Vagina (tissue), 2 donors: ENCODE results near the gene PPP2R3A. TPM values are rescaled to one million over a fixed set of nuclear protein-coding genes. Genes with fewer than 3 reads are reported as not detected.

Experiments
- DNase-seq, 2 donors: peaks; one replicate each; pipeline ENCODE4 v3.0.0-alpha.2; 2017; ENCODE audit errors: extremely low spot score in 2 of 2
- H3K27ac ChIP-seq: fragments of 200-600 bp; sonication (generic); one replicate; pipeline ENCODE4 v1.5.1; 2019
- H3K27me3 ChIP-seq: fragments of 200-600 bp; sonication (generic); one replicate; pipeline ENCODE4 v1.5.1; 2019
- H3K36me3 ChIP-seq, 2 donors: fragments of 200-600 bp; sonication (generic); one replicate each; pipeline ENCODE4 v1.5.1; 2017 to 2019
- H3K4me1 ChIP-seq: fragments of 200-600 bp; sonication (generic); one replicate; pipeline ENCODE4 v1.5.1; 2019
- H3K4me3 ChIP-seq, 2 donors: fragments of 200-600 bp; sonication (generic); 1 replicate in 1 of 2; 2 replicates in 1 of 2; pipeline ENCODE4 v1.5.1; 2016 to 2019
- H3K9me3 ChIP-seq: fragments of 200-600 bp; sonication (generic); one replicate; pipeline ENCODE4 v1.5.1; 2019
- POLR2A ChIP-seq, 2 donors: fragments of 450-650 bp; IDR thresholded peaks; one replicate each; pipeline ENCODE4 v1.6.1; 2017; ENCODE audit warnings: antibody characterized with exemption in 2 of 2, mild to moderate bottlenecking in 2 of 2, moderate library complexity in 2 of 2
- POLR2AphosphoS5 ChIP-seq, 2 donors: sonication (generic); formaldehyde crosslinking; IDR thresholded peaks; one replicate each; pipeline ENCODE4 v1.9.0; 2017; ENCODE audit warnings: antibody characterized with exemption in 2 of 2, mild to moderate bottlenecking in 2 of 2, low read depth in 1 of 2; ENCODE audit not compliant: insufficient read depth in 1 of 2
- intact Hi-C: fragments of 100-400 bp; cut with DNase I; formaldehyde crosslinking; loops from one replicate; pipeline ENCODE4 v1.15.1; 2023
- total RNA-seq: library from RNA; depleted of rRNA; stranded (reverse); fragments of >200 nt; gene quantifications from one replicate; pipeline ENCODE4 v1.2.3, GENCODE V29; 2016
- TF ChIP-seq, protein P1 (sequence below), 3 experiments: fragments of 450-650 bp in 2 of 3; fragments of 200-600 bp in 1 of 3; sonication (generic) in 1 of 3; IDR thresholded peaks; one replicate each; pipeline ENCODE4 v1.5.1; 2017 to 2019; ENCODE audit warnings: antibody characterized with exemption in 3 of 3, mild to moderate bottlenecking in 2 of 3, moderate library complexity in 2 of 3

PPP2R3A gene
- total RNA-seq, 1 donor from 2014 or later = 15.5 TPM

DNA sequence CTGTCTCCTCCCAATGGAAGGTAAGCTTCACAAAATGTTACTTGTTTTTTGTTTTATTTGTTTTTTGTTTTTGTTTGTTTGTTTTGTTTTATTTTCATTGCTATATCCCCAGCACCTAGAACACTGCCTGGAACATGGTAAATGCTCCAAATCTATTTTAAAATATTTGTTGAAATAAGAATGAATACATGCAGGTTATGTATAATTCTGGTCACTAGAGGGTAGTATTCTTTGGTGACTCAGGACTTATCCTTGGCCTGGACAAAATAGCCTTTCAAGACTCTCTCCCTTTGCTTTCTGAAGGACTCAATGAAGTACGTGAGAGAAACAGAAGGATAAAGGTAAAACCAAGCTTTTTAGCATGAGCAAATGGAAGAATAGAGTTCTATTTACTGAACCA, 46.9 kb upstream of the PPP2R3A start:
- no peaks in the 10 kb centered on the region for H3K9me3 ChIP-seq
- no peak for TF ChIP-seq POLR2AphosphoS5 (IDR thresholded peaks at IDR 0.05; ENCODE audit: insufficient read depth in 1 of 2, low read depth in 1 of 2)
- TF ChIP-seq, protein P1, sequence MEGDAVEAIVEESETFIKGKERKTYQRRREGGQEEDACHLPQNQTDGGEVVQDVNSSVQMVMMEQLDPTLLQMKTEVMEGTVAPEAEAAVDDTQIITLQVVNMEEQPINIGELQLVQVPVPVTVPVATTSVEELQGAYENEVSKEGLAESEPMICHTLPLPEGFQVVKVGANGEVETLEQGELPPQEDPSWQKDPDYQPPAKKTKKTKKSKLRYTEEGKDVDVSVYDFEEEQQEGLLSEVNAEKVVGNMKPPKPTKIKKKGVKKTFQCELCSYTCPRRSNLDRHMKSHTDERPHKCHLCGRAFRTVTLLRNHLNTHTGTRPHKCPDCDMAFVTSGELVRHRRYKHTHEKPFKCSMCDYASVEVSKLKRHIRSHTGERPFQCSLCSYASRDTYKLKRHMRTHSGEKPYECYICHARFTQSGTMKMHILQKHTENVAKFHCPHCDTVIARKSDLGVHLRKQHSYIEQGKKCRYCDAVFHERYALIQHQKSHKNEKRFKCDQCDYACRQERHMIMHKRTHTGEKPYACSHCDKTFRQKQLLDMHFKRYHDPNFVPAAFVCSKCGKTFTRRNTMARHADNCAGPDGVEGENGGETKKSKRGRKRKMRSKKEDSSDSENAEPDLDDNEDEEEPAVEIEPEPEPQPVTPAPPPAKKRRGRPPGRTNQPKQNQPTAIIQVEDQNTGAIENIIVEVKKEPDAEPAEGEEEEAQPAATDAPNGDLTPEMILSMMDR (IDR thresholded peaks at IDR 0.05) = peak in 1 of 3 experiments; percentile 48
- no peak for TF ChIP-seq POLR2A (IDR thresholded peaks at IDR 0.05)
- H3K4me3 ChIP-seq = no peak overlapping the region
- no peak for DNase-seq
- H3K4me1 ChIP-seq = peaks cover 8% of the 10 kb centered on the region
- H3K36me3 ChIP-seq = no peaks in the 10 kb centered on the region
- no peak overlapping the region for H3K27ac ChIP-seq
- no peaks in the 10 kb centered on the region for H3K27me3 ChIP-seq
- intact Hi-C loops = loop anchor here (10.0 kb wide), 1 partner anchor 126 kb away; no protein-coding TSS in a partner anchor

- no peaks in the 10 kb centered on the region for H3K27me3 ChIP-seq
- no peak overlapping the region for H3K4me3 ChIP-seq
- H3K36me3 ChIP-seq = no peaks in the 10 kb centered on the region
- intact Hi-C loops = no loop called here
- no peak for DNase-seq
- H3K27ac ChIP-seq = no peak overlapping the region
- no peak for TF ChIP-seq POLR2A (IDR thresholded peaks at IDR 0.05)
- TF ChIP-seq, protein P1 (IDR thresholded peaks at IDR 0.05) = no peak
- H3K9me3 ChIP-seq = no peaks in the 10 kb centered on the region
- H3K4me1 ChIP-seq = peaks cover 8% of the 10 kb centered on the region
Observed at GRCh38 chr3:135920275-135920674, 45.3 kb upstream of the PPP2R3A start.

- H3K9me3 ChIP-seq = no peaks in the 10 kb centered on the region
- H3K36me3 ChIP-seq = no peaks in the 10 kb centered on the region
- no peak overlapping the region for H3K4me3 ChIP-seq
- no peak overlapping the region for H3K27ac ChIP-seq
- DNase-seq = no peak
- TF ChIP-seq, protein P1 (IDR thresholded peaks at IDR 0.05) = no peak
- TF ChIP-seq POLR2AphosphoS5 (IDR thresholded peaks at IDR 0.05; ENCODE audit: insufficient read depth in 1 of 2, low read depth in 1 of 2) (no peak), POLR2A (IDR thresholded peaks at IDR 0.05) (no peak)
- peaks cover 15% of the 10 kb centered on the region for H3K4me1 ChIP-seq
- intact Hi-C loops = no loop called here
- H3K27me3 ChIP-seq = no peaks in the 10 kb centered on the region
Observed at GRCh38 chr3:135922903-135923250, 42.7 kb upstream of the PPP2R3A start.

DNA sequence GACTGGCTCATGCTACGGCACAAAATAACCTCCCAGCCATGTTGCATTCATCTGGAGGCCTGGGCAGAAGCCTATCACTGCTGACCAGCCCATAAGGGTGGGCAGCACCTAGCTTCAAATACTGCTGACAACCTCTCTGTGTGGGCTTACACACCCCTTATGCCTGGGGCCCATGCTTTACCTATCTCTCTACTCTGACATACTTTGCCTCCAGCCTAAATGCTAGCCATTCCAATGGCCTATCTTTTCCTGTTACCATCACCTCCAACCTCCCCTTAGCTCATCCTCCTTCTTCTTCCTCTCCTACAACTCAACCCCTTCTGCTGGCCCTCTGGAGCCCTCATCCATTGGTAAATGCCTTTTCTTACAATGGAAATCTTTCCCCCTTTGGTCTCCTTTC, 41.0 kb upstream of the PPP2R3A start:
- TF ChIP-seq, protein P1 (IDR thresholded peaks at IDR 0.05) = no peak
- TF ChIP-seq POLR2A (IDR thresholded peaks at IDR 0.05) (no peak), POLR2AphosphoS5 (IDR thresholded peaks at IDR 0.05; ENCODE audit: insufficient read depth in 1 of 2, low read depth in 1 of 2) (no peak)
- Histone ChIP-seq H3K4me1 (peaks cover 17% of the 10 kb centered on the region), H3K4me3 (no peak overlapping the region), H3K9me3 (no peaks in the 10 kb centered on the region), H3K36me3 (no peaks in the 10 kb centered on the region), H3K27ac (no peak overlapping the region), H3K27me3 (no peaks in the 10 kb centered on the region)
- intact Hi-C loops = no loop called here
- no peak for DNase-seq

- Histone ChIP-seq H3K9me3 (no peaks in the 10 kb centered on the region), H3K27ac (no peak overlapping the region), H3K36me3 (no peaks in the 10 kb centered on the region), H3K4me1 (peaks cover 26% of the 10 kb centered on the region), H3K27me3 (no peaks in the 10 kb centered on the region), H3K4me3 (no peak overlapping the region)
- intact Hi-C loops = no loop called here
- DNase-seq = no peak
- TF ChIP-seq POLR2A (IDR thresholded peaks at IDR 0.05) (no peak), POLR2AphosphoS5 (IDR thresholded peaks at IDR 0.05; ENCODE audit: insufficient read depth in 1 of 2, low read depth in 1 of 2) (no peak)
- TF ChIP-seq, protein P1 (IDR thresholded peaks at IDR 0.05) = no peak
Observed at GRCh38 chr3:135926664-135927063, 38.9 kb upstream of the PPP2R3A start.
